HG02642 (cell line): Measurements from ENCODE around the gene VCAM1.
"Not testable (repeated sequence)": the region's sequence is repeated elsewhere in the genome, so short reads cannot be mapped to it uniquely, and the experiment has no call there.

Experiments used
- ATAC-seq: cut with Tn5 transposase; IDR thresholded peaks from one replicate; pipeline ENCODE4 v1.9.1; 2021; ENCODE audit warnings: mild to moderate bottlenecking; ENCODE audit not compliant: unreplicated experiment, poor library complexity

VCAM1 gene

DNA sequence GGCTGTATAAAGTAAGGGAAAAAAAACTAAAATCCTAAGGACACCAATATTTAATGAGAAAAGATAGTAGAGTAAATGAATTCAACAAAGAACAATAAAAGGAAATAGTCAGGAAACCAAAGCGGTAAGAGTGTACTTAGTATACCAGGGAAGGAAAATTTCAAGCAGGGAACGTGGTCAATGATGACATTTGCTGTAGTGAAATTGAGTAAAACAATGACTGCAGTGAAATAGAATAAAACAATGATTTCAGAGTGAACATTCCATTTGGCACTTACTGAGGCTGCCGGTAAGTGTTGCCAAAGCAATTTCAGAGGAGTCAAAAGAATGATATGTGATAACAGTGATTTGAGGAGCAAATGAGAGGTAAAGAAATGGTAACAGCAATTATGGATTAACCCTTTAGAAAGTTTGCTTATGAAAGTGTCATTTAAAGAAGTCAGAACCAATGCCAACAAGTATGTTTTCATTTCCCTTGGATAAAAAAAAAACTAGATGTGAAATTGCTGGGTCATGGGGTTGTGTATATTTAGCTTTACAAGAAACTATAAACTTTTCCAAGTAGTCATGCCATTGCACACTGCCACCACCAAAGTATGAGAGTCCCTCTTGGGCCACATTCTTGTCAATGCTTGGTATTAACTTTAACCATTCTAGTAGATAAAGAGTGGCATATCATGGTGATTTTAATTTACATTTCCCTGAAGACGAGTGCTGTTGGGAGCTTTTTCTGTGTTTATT, 50.5 kb downstream of the VCAM1 start:
- ATAC-seq: no peak

DNA sequence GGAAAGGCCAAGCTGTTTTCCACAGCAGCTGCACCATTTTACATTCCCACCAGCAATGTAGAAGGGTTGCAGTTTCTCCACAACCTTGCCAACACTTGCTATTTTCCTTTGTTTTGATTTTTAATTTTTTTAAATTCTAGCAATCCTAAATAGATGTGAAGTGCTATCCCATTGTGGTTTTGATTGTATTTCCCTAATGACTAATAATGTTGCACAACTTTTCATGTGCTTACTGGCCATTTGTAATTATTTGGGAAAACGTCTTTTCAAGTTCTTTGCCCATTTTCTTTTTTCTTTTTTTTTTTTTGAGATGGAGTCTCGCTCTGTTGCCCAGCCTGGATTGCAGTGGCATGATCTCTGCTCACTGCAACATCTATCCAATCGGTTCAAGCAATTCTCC, 53.9 kb downstream of the VCAM1 start:
- ATAC-seq: no peak

GRCh38 chr1:100774370-100774769, 54.8 kb downstream of the VCAM1 start:
- ATAC-seq: no peak

GRCh38 chr1:100775483-100775882, 55.9 kb downstream of the VCAM1 start:
- ATAC-seq: no peak

GRCh38 chr1:100778748-100779147, 59.2 kb downstream of the VCAM1 start:
- ATAC-seq: no peak

DNA sequence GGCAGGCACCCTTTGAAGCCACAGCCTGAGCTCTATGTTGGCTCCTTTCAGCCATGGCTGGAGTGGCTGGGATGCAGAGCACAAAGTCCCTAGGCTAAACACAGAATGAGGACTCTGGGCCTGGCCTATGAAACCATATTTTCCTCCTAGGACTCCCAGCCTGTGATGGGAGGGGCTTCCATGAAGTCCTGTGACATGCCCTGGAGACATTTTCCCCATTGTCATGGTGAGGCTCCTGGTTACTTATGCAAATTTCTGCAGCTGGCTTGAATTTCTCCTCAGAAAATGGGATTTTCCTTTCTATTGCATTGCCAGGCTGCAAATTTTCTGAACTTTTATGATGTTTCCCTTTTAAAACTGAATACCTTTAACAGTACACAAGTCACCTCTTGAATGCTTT, 61.3 kb downstream of the VCAM1 start:
- ATAC-seq: no peak

GRCh38 chr1:100781728-100782127, 62.2 kb downstream of the VCAM1 start:
- not testable (repeated sequence) for ATAC-seq

- no peak for ATAC-seq
These were observed 63.0 kb downstream of the VCAM1 start for GRCh38 chr1:100782473-100783039.

DNA sequence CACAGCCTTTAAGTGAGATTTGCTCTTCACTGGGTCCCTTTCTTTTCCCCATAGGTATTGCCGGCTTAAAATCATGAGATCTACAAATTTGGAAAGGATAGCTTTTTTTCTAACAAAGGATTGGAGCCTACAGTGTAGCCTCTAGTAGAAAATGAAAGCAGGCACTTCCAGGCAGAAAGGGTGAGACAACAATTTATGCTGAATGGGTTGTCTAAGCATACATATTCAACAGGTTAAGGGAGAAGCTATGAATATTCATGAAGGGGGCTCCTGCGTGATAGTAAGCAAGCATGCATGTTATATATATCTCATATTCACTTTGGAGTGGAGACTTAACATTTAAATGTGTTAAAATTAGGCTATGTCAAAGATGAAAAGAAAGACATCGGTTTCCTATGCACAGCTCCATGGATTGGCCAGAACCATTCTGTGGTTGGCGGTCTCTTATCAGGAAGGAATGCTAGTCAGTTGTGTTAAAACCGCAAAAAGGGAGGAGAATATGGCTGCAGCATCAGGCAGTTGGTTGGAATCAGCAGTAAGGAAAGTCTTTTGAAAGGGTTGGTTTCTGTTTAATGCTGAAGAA, 66.0 kb downstream of the VCAM1 start:
- ATAC-seq: no peak

GRCh38 chr1:100786870-100787269, 67.3 kb downstream of the VCAM1 start:
- ATAC-seq: no peak
